ENCODE data around the gene FHOD3. TPM values are rescaled to one million over a fixed set of nuclear protein-coding genes. Genes with fewer than 3 reads are reported as not detected.

FHOD3 gene
- total and polyA plus RNA-seq, 2 donors (not counting 1 experiment from before 2014, with no cell fraction given), result not detected

- H3K4me1 Mint-ChIP-seq, result no peaks in the 10 kb centered on the region
- no peak overlapping the region for H3K9ac ChIP-seq (ENCODE audit: low read length)
- DNase-seq (no peak), ATAC-seq (ENCODE audit: low read depth) (no peak)
- H3K27me3 ChIP-seq (replicated peaks in 1 of 4; ENCODE audit: control extremely low read depth in 1 of 4, control insufficient read depth in 3 of 4, insufficient read depth in 4 of 4, low read length in 3 of 4), result peaks cover 0 to 3% (median 0%) of the 10 kb centered on the region in 4 experiments
- CTCF ChIA-PET, result no interaction called here
- peaks cover 0 to 2% (median 0%) of the 10 kb centered on the region in 3 donors for H3K9me3 ChIP-seq (ENCODE audit: control extremely low read depth in 1 of 3, control insufficient read depth in 2 of 3, insufficient read depth in 1 of 3, low read length in 2 of 3)
- TF ChIP-seq, protein P1, sequence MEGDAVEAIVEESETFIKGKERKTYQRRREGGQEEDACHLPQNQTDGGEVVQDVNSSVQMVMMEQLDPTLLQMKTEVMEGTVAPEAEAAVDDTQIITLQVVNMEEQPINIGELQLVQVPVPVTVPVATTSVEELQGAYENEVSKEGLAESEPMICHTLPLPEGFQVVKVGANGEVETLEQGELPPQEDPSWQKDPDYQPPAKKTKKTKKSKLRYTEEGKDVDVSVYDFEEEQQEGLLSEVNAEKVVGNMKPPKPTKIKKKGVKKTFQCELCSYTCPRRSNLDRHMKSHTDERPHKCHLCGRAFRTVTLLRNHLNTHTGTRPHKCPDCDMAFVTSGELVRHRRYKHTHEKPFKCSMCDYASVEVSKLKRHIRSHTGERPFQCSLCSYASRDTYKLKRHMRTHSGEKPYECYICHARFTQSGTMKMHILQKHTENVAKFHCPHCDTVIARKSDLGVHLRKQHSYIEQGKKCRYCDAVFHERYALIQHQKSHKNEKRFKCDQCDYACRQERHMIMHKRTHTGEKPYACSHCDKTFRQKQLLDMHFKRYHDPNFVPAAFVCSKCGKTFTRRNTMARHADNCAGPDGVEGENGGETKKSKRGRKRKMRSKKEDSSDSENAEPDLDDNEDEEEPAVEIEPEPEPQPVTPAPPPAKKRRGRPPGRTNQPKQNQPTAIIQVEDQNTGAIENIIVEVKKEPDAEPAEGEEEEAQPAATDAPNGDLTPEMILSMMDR (IDR thresholded peaks at IDR 0.05), result no peak
- no peak for TF ChIP-seq EZH2 (IDR thresholded peaks at IDR 0.05; ENCODE audit: borderline replicate concordance, insufficient read depth, low read depth, low read length, poor library complexity, severe bottlenecking)
- H3K4me3 ChIP-seq (ENCODE audit: control extremely low read depth in 1 of 5, extremely low read depth in 1 of 5, insufficient read depth in 1 of 5, low read depth in 2 of 5, low read length in 4 of 5), result no peak overlapping the region
- POLR2A ChIA-PET, result no interaction called here
- no peak overlapping the region for H3K4me3 Mint-ChIP-seq
- no peaks in the 10 kb centered on the region for H3K36me3 ChIP-seq (replicated peaks in 1 of 2; ENCODE audit: control extremely low read depth in 1 of 2, control insufficient read depth in 1 of 2, extremely low read depth in 1 of 2, insufficient read depth in 2 of 2, low read length in 1 of 2)
- no peak overlapping the region for H3K27ac ChIP-seq (ENCODE audit: low read length in 2 of 2)
- WGBS (ENCODE audit: insufficient coverage), result no CpG with 5 or more reads among the region's 6 CpGs
- intact Hi-C loops (cut with micrococcal nuclease), result no loop called here
- H3K4me2 ChIP-seq (replicated peaks; ENCODE audit: low read depth, low read length, poor library complexity, severe bottlenecking), result no peak overlapping the region
- H3K27ac Mint-ChIP-seq, result no peak overlapping the region
- no peaks in the 10 kb centered on the region for H3K9me3 Mint-ChIP-seq (ENCODE audit: insufficient read depth)
- peaks cover 8% of the 10 kb centered on the region for H3K27me3 Mint-ChIP-seq
- no peak overlapping the region for H2AFZ ChIP-seq (ENCODE audit: insufficient read depth, low read depth, low read length, poor library complexity, severe bottlenecking)
- no peaks in the 10 kb centered on the region for H3K79me2 ChIP-seq (ENCODE audit: control insufficient read depth, insufficient read depth, low read length)
- H4K20me1 ChIP-seq (ENCODE audit: control insufficient read depth, insufficient read depth, low read length, poor library complexity, severe bottlenecking), result no peaks in the 10 kb centered on the region
- no peaks in the 10 kb centered on the region for H3K4me1 ChIP-seq (ENCODE audit: control insufficient read depth in 2 of 2, insufficient read depth in 2 of 2, low read length in 2 of 2)
Measured at GRCh38 chr18:36711014-36711725, 413.7 kb downstream of the FHOD3 start.

DNA sequence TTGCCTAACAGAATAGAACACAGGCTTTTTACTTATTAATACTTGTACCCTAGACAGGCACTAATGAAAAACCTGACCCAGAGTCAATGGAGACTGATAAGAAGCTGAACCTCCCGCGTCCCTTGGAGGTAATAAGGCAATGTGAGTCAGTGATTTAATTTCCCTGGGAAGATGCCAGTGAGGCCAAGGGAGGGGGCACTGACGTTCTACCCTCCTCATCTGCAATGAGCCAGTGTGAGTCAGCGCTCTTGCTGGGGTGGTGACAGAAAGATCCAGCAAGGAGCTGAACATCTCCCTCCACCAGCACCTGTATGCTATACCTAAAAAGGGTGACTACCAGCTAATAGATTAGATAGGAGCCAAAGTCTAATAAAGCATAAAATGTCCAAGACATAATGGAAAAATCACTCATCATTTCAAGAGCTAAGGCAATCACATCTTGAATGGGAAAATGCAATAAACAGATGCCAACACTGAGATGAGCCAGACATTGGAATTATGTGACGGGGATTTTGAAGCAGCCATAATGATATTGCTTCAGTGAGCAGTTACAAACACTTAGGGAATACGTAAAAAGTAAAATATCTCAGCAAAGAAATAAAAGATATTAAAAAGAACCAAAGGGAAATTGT is 414.4 kb downstream of the FHOD3 start:
- Mint-ChIP-seq H3K9me3 (ENCODE audit: insufficient read depth) (no peaks in the 10 kb centered on the region), H3K27me3 (peaks cover 8% of the 10 kb centered on the region), H3K4me1 (no peaks in the 10 kb centered on the region), H3K4me3 (no peak overlapping the region), H3K27ac (no peak overlapping the region)
- no peaks in the 10 kb centered on the region for H3K4me1 ChIP-seq (ENCODE audit: control insufficient read depth in 2 of 2, insufficient read depth in 2 of 2, low read length in 2 of 2)
- intact Hi-C loops (cut with micrococcal nuclease), result no loop called here
- no peaks in the 10 kb centered on the region for H4K20me1 ChIP-seq (ENCODE audit: control insufficient read depth, insufficient read depth, low read length, poor library complexity, severe bottlenecking)
- H3K9ac ChIP-seq (ENCODE audit: low read length), result no peak overlapping the region
- no peak overlapping the region for H3K4me2 ChIP-seq (replicated peaks; ENCODE audit: low read depth, low read length, poor library complexity, severe bottlenecking)
- H3K36me3 ChIP-seq (replicated peaks in 1 of 2; ENCODE audit: control extremely low read depth in 1 of 2, control insufficient read depth in 1 of 2, extremely low read depth in 1 of 2, insufficient read depth in 2 of 2, low read length in 1 of 2), result no peaks in the 10 kb centered on the region
- peaks cover 0 to 3% (median 0%) of the 10 kb centered on the region in 4 experiments for H3K27me3 ChIP-seq (replicated peaks in 1 of 4; ENCODE audit: control extremely low read depth in 1 of 4, control insufficient read depth in 3 of 4, insufficient read depth in 4 of 4, low read length in 3 of 4)
- WGBS (ENCODE audit: insufficient coverage), result 73% methylated on average over 3 of the region's 6 CpGs
- H3K4me3 ChIP-seq (ENCODE audit: control extremely low read depth in 1 of 5, extremely low read depth in 1 of 5, insufficient read depth in 1 of 5, low read depth in 2 of 5, low read length in 4 of 5), result no peak overlapping the region
- CTCF ChIA-PET, result no interaction called here
- POLR2A ChIA-PET, result no interaction called here
- no peaks in the 10 kb centered on the region for H3K79me2 ChIP-seq (ENCODE audit: control insufficient read depth, insufficient read depth, low read length)
- TF ChIP-seq, protein P1 (IDR thresholded peaks at IDR 0.05), result no peak
- no peak for TF ChIP-seq EZH2 (IDR thresholded peaks at IDR 0.05; ENCODE audit: borderline replicate concordance, insufficient read depth, low read depth, low read length, poor library complexity, severe bottlenecking)
- DNase-seq (no peak), ATAC-seq (ENCODE audit: low read depth) (no peak)
- H2AFZ ChIP-seq (ENCODE audit: insufficient read depth, low read depth, low read length, poor library complexity, severe bottlenecking), result no peak overlapping the region
- H3K27ac ChIP-seq (ENCODE audit: low read length in 2 of 2), result no peak overlapping the region
- H3K9me3 ChIP-seq (ENCODE audit: control extremely low read depth in 1 of 3, control insufficient read depth in 2 of 3, insufficient read depth in 1 of 3, low read length in 2 of 3), result peaks cover 0 to 2% (median 0%) of the 10 kb centered on the region in 3 donors

Data from B cell (primary cell).